Cerebellar nuclear complex (tissue), 1 donor: ENCODE data around the gene GABRB1.

Source experiments
- DNase-seq, 2 experiments: peaks; one replicate each; lab custom pipeline; 2025; lab: John Stamatoyannopoulos, UW

The GABRB1 gene

GRCh38 chr4:47469951-47470350 is 438.6 kb downstream of the GABRB1 start:
- no peak for DNase-seq

- DNase-seq, result no peak
Observed at GRCh38 chr4:47471064-47471463, 439.7 kb downstream of the GABRB1 start.

DNA sequence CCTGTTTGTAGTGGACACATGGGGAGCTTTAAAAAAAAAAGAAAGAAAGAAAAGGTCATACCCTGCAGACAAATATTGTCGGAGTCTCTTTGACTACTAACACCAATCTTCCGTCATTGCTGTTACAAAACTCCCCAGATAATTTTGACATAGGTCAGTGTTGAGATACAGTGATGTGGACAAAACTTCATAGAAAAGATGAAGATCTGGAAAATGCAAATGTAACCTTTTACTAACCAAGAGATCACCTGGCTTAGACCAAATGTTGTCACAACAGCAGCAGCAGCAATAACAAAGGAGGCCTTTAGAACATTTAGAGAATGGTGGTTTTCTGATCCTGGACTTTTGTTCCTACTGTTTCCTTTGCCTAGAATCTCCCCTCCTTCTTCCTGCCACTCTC is 440.2 kb downstream of the GABRB1 start:
- DNase-seq, result no peak

GRCh38 chr4:47473141-47473750 is 441.9 kb downstream of the GABRB1 start:
- DNase-seq, result no peak

DNA sequence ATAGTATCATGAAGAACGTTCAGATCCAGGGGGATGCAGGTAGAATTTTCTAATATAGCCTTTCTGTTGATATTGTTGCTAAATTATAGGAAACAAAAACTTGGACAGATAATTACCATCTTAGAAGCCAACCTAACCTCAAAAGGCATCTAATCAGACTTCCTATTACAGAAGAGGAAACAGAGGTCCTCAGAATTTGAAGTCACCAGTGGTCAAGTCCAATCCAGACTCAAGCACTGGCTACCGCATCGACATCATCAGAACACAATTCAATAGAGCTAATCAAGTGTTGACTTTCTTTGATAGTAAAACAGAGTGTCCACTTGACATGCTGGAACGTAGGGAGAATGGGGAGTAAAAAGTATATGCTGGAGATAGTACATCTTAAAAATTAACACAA is 443.4 kb downstream of the GABRB1 start:
- no peak for DNase-seq

DNA sequence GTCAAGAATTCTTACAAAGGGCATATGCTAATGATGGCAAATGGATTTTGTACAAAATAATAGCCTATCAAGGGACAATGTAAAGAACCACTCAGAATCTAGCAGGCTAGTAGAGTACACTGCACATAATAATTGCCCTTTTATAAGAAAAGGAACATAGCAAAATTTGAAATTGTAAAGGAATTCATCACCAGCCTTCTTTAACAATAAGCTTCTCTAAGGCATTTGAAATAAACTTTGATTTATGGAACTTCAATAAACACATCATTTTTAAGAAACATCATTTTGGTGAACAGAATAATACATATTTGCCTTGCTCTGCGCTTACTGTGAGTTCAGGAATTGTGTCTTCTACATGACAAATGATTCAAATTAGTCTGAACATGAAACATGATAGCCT is 444.0 kb downstream of the GABRB1 start:
- no peak for DNase-seq
